Right renal pelvis (tissue), 4 donors: Measurements from ENCODE around the gene SIRPD. TPM values are rescaled to one million over a fixed set of nuclear protein-coding genes. Genes with fewer than 3 reads are reported as not detected.

Experiments used
- DNase-seq, 4 donors: peaks; one replicate each; pipeline ENCODE4 v3.0.0-alpha.2; 2013; ENCODE audit warnings: low read depth in 4 of 4, low spot score in 3 of 4, missing footprints in 1 of 4
- polyA plus RNA-seq, 4 donors: library from polyadenylated mRNA; unstranded; fragments of 120-200 nt; gene quantifications; one replicate each; pipeline ENCODE4 v1.2.1, GENCODE V29; 2013; ENCODE audit not compliant: insufficient read length in 4 of 4

The SIRPD gene
- polyA plus RNA-seq, 4 donors, result not detected

- no peak for DNase-seq
Observed at GRCh38 chr20:1538655-1539054, 18.9 kb downstream of the SIRPD start.

- DNase-seq, result no peak
Observed at GRCh38 chr20:1537731-1538058, 19.8 kb downstream of the SIRPD start.

GRCh38 chr20:1536893-1537730 is 20.4 kb downstream of the SIRPD start:
- no peak for DNase-seq

- no peak for DNase-seq
Observed at GRCh38 chr20:1535420-1536175, 21.9 kb downstream of the SIRPD start.

- no peak for DNase-seq
Observed at GRCh38 chr20:1534526-1534925, 23.0 kb downstream of the SIRPD start.

GRCh38 chr20:1533059-1533458 is 24.4 kb downstream of the SIRPD start:
- DNase-seq, result no peak

- no peak for DNase-seq
Observed at GRCh38 chr20:1528811-1529210, 28.7 kb downstream of the SIRPD start.

- DNase-seq, result no peak
Observed at GRCh38 chr20:1527923-1528322, 29.6 kb downstream of the SIRPD start.

GRCh38 chr20:1526896-1527295 is 30.6 kb downstream of the SIRPD start:
- no peak for DNase-seq

- DNase-seq, result no peak
Observed at GRCh38 chr20:1526310-1526709, 31.2 kb downstream of the SIRPD start.

- no peak for DNase-seq
Observed at GRCh38 chr20:1524004-1524403, 33.5 kb downstream of the SIRPD start.

- no peak for DNase-seq
Observed at GRCh38 chr20:1517010-1517409, 40.5 kb downstream of the SIRPD start.

- no peak for DNase-seq
Observed at GRCh38 chr20:1513801-1514200, 43.7 kb downstream of the SIRPD start.

GRCh38 chr20:1509237-1509636 is 48.3 kb downstream of the SIRPD start:
- DNase-seq, result no peak

- DNase-seq, result no peak
Observed at GRCh38 chr20:1508574-1508973, 48.9 kb downstream of the SIRPD start.

- no peak for DNase-seq
Observed at GRCh38 chr20:1507276-1507675, 50.2 kb downstream of the SIRPD start.

- DNase-seq, result no peak
Observed at GRCh38 chr20:1505871-1506270, 51.6 kb downstream of the SIRPD start.

- no peak for DNase-seq
Observed at GRCh38 chr20:1505361-1505760, 52.1 kb downstream of the SIRPD start.

GRCh38 chr20:1503564-1504227 is 53.8 kb downstream of the SIRPD start:
- peak; percentile 37 to 59 (median 45) for DNase-seq

GRCh38 chr20:1500496-1500895 is 57.0 kb downstream of the SIRPD start:
- DNase-seq, result no peak
